ENCODE measurements around the gene TSPAN17.

Gene TSPAN17

GRCh38 chr5:176658817-176659511 is 11.7 kb downstream of the TSPAN17 start:
- in situ Hi-C loops (cut with MboI; ENCODE audit: low pct_unique_long_range_greater_than_20kb, low sequenced_read_pairs, unreplicated experiment) = loop anchor here (25.0 kb wide), 1 partner anchor 453 kb away; no protein-coding TSS in a partner anchor
- no peak for DNase-seq (ENCODE audit: low spot score)
- TF ChIP-seq CTCF (IDR thresholded peaks at IDR 0.05; ENCODE audit: extremely low read depth, insufficient read depth, missing control alignments) = no peak

GRCh38 chr5:176659512-176659839 is 12.2 kb downstream of the TSPAN17 start:
- in situ Hi-C loops (cut with MboI; ENCODE audit: low pct_unique_long_range_greater_than_20kb, low sequenced_read_pairs, unreplicated experiment) = loop anchor here (25.0 kb wide), 1 partner anchor 453 kb away; no protein-coding TSS in a partner anchor
- no peak for TF ChIP-seq CTCF (IDR thresholded peaks at IDR 0.05; ENCODE audit: extremely low read depth, insufficient read depth, missing control alignments)
- no peak for DNase-seq (ENCODE audit: low spot score)

GRCh38 chr5:176659860-176660461 is 12.7 kb downstream of the TSPAN17 start:
- no peak for TF ChIP-seq CTCF (IDR thresholded peaks at IDR 0.05; ENCODE audit: extremely low read depth, insufficient read depth, missing control alignments)
- no peak for DNase-seq (ENCODE audit: low spot score)
- in situ Hi-C loops (cut with MboI; ENCODE audit: low pct_unique_long_range_greater_than_20kb, low sequenced_read_pairs, unreplicated experiment) = loop anchor here (10.0 to 25.0 kb wide), 2 partner anchors 295 to 452 kb away; no protein-coding TSS in a partner anchor

GRCh38 chr5:176660530-176660859 is 13.2 kb downstream of the TSPAN17 start:
- no peak for TF ChIP-seq CTCF (IDR thresholded peaks at IDR 0.05; ENCODE audit: extremely low read depth, insufficient read depth, missing control alignments)
- in situ Hi-C loops (cut with MboI; ENCODE audit: low pct_unique_long_range_greater_than_20kb, low sequenced_read_pairs, unreplicated experiment) = loop anchor here (10.0 to 25.0 kb wide), 2 partner anchors 294 to 452 kb away; no protein-coding TSS in a partner anchor
- no peak for DNase-seq (ENCODE audit: low spot score)

- in situ Hi-C loops (cut with MboI; ENCODE audit: low pct_unique_long_range_greater_than_20kb, low sequenced_read_pairs, unreplicated experiment) = loop anchor here (10.0 to 25.0 kb wide), 2 partner anchors 294 to 451 kb away; no protein-coding TSS in a partner anchor
- peak; percentile 94 for DNase-seq (ENCODE audit: low spot score)
- peak; percentile 97 for TF ChIP-seq CTCF (IDR thresholded peaks at IDR 0.05; ENCODE audit: extremely low read depth, insufficient read depth, missing control alignments)
These were observed 13.8 kb downstream of the TSPAN17 start for GRCh38 chr5:176660860-176661641.

- in situ Hi-C loops (cut with MboI; ENCODE audit: low pct_unique_long_range_greater_than_20kb, low sequenced_read_pairs, unreplicated experiment) = loop anchor here (10.0 to 25.0 kb wide), 2 partner anchors 293 to 451 kb away; no protein-coding TSS in a partner anchor
- no peak for TF ChIP-seq CTCF (IDR thresholded peaks at IDR 0.05; ENCODE audit: extremely low read depth, insufficient read depth, missing control alignments)
- DNase-seq (ENCODE audit: low spot score) = no peak
These were observed 14.4 kb downstream of the TSPAN17 start for GRCh38 chr5:176661676-176662075.
